IMR-90 (cell line): ENCODE measurements around the gene DIP2B. TPM values are rescaled to one million over a fixed set of nuclear protein-coding genes. Genes with fewer than 3 reads are reported as not detected.

Source experiments
- ATAC-seq: fragments of 200-7000 bp; cut with Tn5 transposase; 2 replicates; pipeline ENCODE4 v1.9.1; 2020; ENCODE audit warnings: low read depth, mild to moderate bottlenecking, moderate library complexity
- BruUV-seq: library from RNA; stranded (reverse); fragments of 400-500 nt; replicated peaks from 2 replicates; lab custom pipeline; 2021; lab: Mats Ljungman, UMichigan
- CTCF ChIA-PET: fragments of 300-600 bp; formaldehyde crosslinking; extraction: SDS; loops from one replicate; lab custom pipeline; 2021; ENCODE audit warnings: antibody characterized with exemption; lab: Yijun Ruan, JAX
- POLR2A ChIA-PET: fragments of 300-600 bp; sonication (Branson Sonifier 250); formaldehyde crosslinking; loops from one replicate; lab custom pipeline; 2022; ENCODE audit warnings: antibody characterized with exemption; ENCODE audit not compliant: unreplicated experiment; lab: Charles Lee
- DNase-seq: peaks from one replicate; pipeline ENCODE4 v3.0.0; 2013
- H2AFZ ChIP-seq: replicated peaks from 2 replicates; pipeline ENCODE3; 2013; ENCODE audit warnings: low read length, mild to moderate bottlenecking; ENCODE audit not compliant: poor library complexity
- H2AK5ac ChIP-seq: 2 replicates; pipeline ENCODE4 v1.6.1; 2013; ENCODE audit warnings: low read depth, low read length, inconsistent platforms
- H2AK9ac ChIP-seq: replicated peaks from 2 replicates; pipeline ENCODE3; 2013; ENCODE audit warnings: mild to moderate bottlenecking, low read depth, low read length, moderate library complexity; ENCODE audit not compliant: poor library complexity
- H2BK120ac ChIP-seq: 2 replicates; pipeline ENCODE4 v1.6.1; 2013; ENCODE audit warnings: low read depth, low read length, inconsistent platforms
- H2BK15ac ChIP-seq: 3 replicates; pipeline ENCODE4 v1.6.1; 2013; ENCODE audit warnings: low read depth, low read length, inconsistent platforms
- H2BK20ac ChIP-seq: 2 replicates; pipeline ENCODE4 v1.6.1; 2013; ENCODE audit warnings: low read depth, mild to moderate bottlenecking, inconsistent platforms, low read length, moderate library complexity
- H2BK5ac ChIP-seq: 2 replicates; pipeline ENCODE4 v1.6.1; 2013; ENCODE audit warnings: mild to moderate bottlenecking, low read depth, low read length, inconsistent platforms; ENCODE audit not compliant: poor library complexity, severe bottlenecking
- H3K14ac ChIP-seq: replicated peaks from 2 replicates; pipeline ENCODE4 v1.6.1; 2013; ENCODE audit warnings: low read depth, low read length, inconsistent platforms
- H3K18ac ChIP-seq: 2 replicates; pipeline ENCODE4 v1.6.1; 2013; ENCODE audit warnings: low read depth, low read length, control low read depth
- H3K23ac ChIP-seq: 2 replicates; pipeline ENCODE4 v1.6.1; 2013; ENCODE audit warnings: low read depth, low read length, inconsistent platforms
- H3K27ac ChIP-seq: 2 replicates; pipeline ENCODE4 v1.5.1; 2013; ENCODE audit warnings: mild to moderate bottlenecking, control low read depth, low read length; ENCODE audit not compliant: insufficient read depth
- H3K27me3 ChIP-seq: 2 replicates; pipeline ENCODE4 v1.6.1; 2013; ENCODE audit warnings: low read length; ENCODE audit not compliant: control insufficient read depth, insufficient read depth
- H3K36me3 ChIP-seq: 2 replicates; pipeline ENCODE4 v1.6.1; 2013; ENCODE audit warnings: low read length, mixed read lengths; ENCODE audit not compliant: control insufficient read depth, insufficient read depth
- H3K4ac ChIP-seq: 2 replicates; pipeline ENCODE4 v1.6.1; 2013; ENCODE audit warnings: low read depth, low read length, inconsistent platforms
- H3K4me1 ChIP-seq: 2 replicates; pipeline ENCODE4 v1.6.1; 2013; ENCODE audit warnings: low read length, mixed read lengths; ENCODE audit not compliant: control insufficient read depth, insufficient read depth
- H3K4me2 ChIP-seq: 2 replicates; pipeline ENCODE4 v1.6.1; 2013; ENCODE audit warnings: low read depth, mild to moderate bottlenecking, control low read depth, low read length, moderate library complexity
- H3K4me3 ChIP-seq: 2 replicates; pipeline ENCODE4 v1.5.1; 2013; ENCODE audit warnings: low read depth, mild to moderate bottlenecking, control low read depth, low read length, moderate library complexity; ENCODE audit not compliant: insufficient read depth
- H3K56ac ChIP-seq: 2 replicates; pipeline ENCODE4 v1.6.1; 2013; ENCODE audit warnings: low read length, inconsistent platforms; ENCODE audit not compliant: insufficient read depth; ENCODE audit errors: extremely low read depth
- H3K79me1 ChIP-seq, 2 experiments: 2 replicates each; pipeline ENCODE4 v1.6.1; 2013; ENCODE audit warnings: low read length in 2 of 2, inconsistent platforms in 1 of 2, low read depth in 1 of 2
- H3K9ac ChIP-seq: 2 replicates; pipeline ENCODE4 v1.6.1; 2013; ENCODE audit warnings: low read depth, low read length, control low read depth
- H3K9me1 ChIP-seq: 2 replicates; pipeline ENCODE4 v1.6.1; 2013; ENCODE audit warnings: low read length, inconsistent platforms; ENCODE audit not compliant: insufficient read depth
- H3K9me3 ChIP-seq: 2 replicates; pipeline ENCODE4 v1.6.1; 2013; ENCODE audit warnings: low read length; ENCODE audit not compliant: control insufficient read depth, insufficient read depth
- H4K20me1 ChIP-seq: 2 replicates; pipeline ENCODE4 v1.6.1; 2013; ENCODE audit warnings: low read length, inconsistent platforms; ENCODE audit not compliant: insufficient read depth
- H4K5ac ChIP-seq: 2 replicates; pipeline ENCODE4 v1.6.1; 2013; ENCODE audit warnings: mild to moderate bottlenecking, low read depth, low read length, control low read depth
- H4K8ac ChIP-seq, 2 experiments: 2 replicates each; pipeline ENCODE4 v1.6.1; 2013; ENCODE audit warnings: low read depth in 2 of 2, low read length in 2 of 2, control low read depth in 1 of 2, inconsistent platforms in 1 of 2
- H4K91ac ChIP-seq: 2 replicates; pipeline ENCODE4 v1.6.1; 2013; ENCODE audit warnings: low read depth, low read length, inconsistent platforms; ENCODE audit not compliant: insufficient read depth
- POLR2A ChIP-seq: IDR thresholded peaks from 2 replicates; pipeline ENCODE4 v1.6.1; 2012; ENCODE audit warnings: mild to moderate bottlenecking, low read depth, low read length
- WGBS, 2 experiments: methylation state at CpG; one replicate each; pipeline versions ENCODE4 v1.1.5 to v1.1.7; 2013; ENCODE audit warnings: missing lambda C conversion rate in 2 of 2; ENCODE audit not compliant: insufficient read length in 1 of 2; ENCODE audit errors: extremely low coverage in 2 of 2; 5-methylcytosine and 5-hydroxymethylcytosine counted together
- dilution Hi-C: fragments of 300-500 bp; cut with HindIII; formaldehyde crosslinking; loops from one replicate; pipeline ENCODE4 v1.14.3; 2018; ENCODE audit warnings: low sequenced_read_pairs; ENCODE audit not compliant: unreplicated experiment
- in situ Hi-C: fragments of 300-500 bp; cut with MboI; formaldehyde crosslinking; loops from 3 replicates; pipeline ENCODE4 v1.14.3; 2019; ENCODE audit warnings: low sequenced_read_pairs, inconsistent platforms, mixed read lengths
- intact Hi-C: fragments of 100-400 bp; cut with micrococcal nuclease; formaldehyde crosslinking; loops from 2 replicates; pipeline ENCODE4 v1.10.0; 2022
- polyA plus RNA-seq, 3 experiments: library from polyadenylated mRNA; depleted of rRNA; stranded (reverse); fragments of >200 nt; gene quantifications; 2 replicates each; pipeline ENCODE4 v1.2.3, GENCODE V29; 2012; ENCODE audit warnings: low replicate concordance in 1 of 3
- total RNA-seq: library from RNA; depleted of rRNA; stranded (reverse); fragments of >200 nt; gene quantifications from 2 replicates; pipeline ENCODE4 v1.2.3, GENCODE V29; 2012

Gene DIP2B
- total and polyA plus RNA-seq, 2 of the 4 experiments (the other 2 are of a cell fraction): 7.7 to 12.9 TPM

DNA sequence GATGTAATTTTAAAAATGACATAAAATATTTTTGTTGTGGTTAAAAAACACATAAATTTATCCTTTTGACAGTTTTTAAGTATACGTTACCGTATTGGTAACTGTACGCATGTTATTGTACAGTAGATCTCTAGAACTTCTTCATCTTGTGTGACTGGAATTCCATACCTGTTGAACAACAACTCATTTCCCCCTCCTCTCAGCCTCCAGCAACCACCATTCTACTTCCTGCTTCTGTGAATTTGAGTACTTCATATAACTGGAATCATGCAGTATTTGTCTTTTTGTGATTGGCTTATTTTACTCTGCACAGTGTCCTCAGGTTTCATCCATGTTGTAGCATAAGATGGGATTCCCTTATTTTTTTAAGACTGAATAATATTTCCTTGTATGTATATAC lies 145.5 kb downstream of the DIP2B start:
- Histone ChIP-seq H3K4me1 (no peaks in the 10 kb centered on the region), H4K20me1 (no peaks in the 10 kb centered on the region), H3K36me3 (no peaks in the 10 kb centered on the region), H3K23ac (no peak overlapping the region), H3K56ac (no peak overlapping the region), H2BK5ac (no peak overlapping the region), H3K9me3 (no peaks in the 10 kb centered on the region), H3K79me1 (peaks cover 3 to 17% of the 10 kb centered on the region in 2 experiments; a peak in 2 of 4 replicates), H3K4me2 (no peak overlapping the region), H3K9me1 (peaks cover 8% of the 10 kb centered on the region; the same call in 1 of the 2 replicates), H4K8ac (no peak overlapping the region), H3K27me3 (no peaks in the 10 kb centered on the region), H2AK5ac (no peak overlapping the region), H3K14ac (no peak overlapping the region), H3K4me3 (no peak overlapping the region), H2BK20ac (no peak overlapping the region), H2BK15ac (no peak overlapping the region), H3K18ac (no peak overlapping the region), H3K27ac (no peak overlapping the region), H2AFZ (no peak overlapping the region), H3K9ac (no peak overlapping the region), H4K5ac (no peak overlapping the region), H2AK9ac (no peak overlapping the region), H3K4ac (no peak overlapping the region), H4K91ac (no peak overlapping the region), H2BK120ac (no peak overlapping the region)
- ChIA-PET POLR2A (no interaction called here), CTCF (no interaction called here)
- in situ Hi-C loops: no loop called here
- ATAC-seq (no peak), DNase-seq (no peak)
- intact Hi-C loops: no loop called here
- no peak for TF ChIP-seq POLR2A
- WGBS, 2 experiments: no CpG with 5 or more reads among the region's 3 CpGs
- BruUV-seq: no TSS peak
- dilution Hi-C loops: no loop called here
